ENCODE data around the gene FGD2. TPM values are rescaled to one million over a fixed set of nuclear protein-coding genes. Genes with fewer than 3 reads are reported as not detected.
"Not testable (repeated sequence)": the region's sequence is repeated elsewhere in the genome, so short reads cannot be mapped to it uniquely, and the experiment has no call there.

Gene FGD2
- total RNA-seq, 1 donor: under 0.01 TPM

- peak; percentile 91 for DNase-seq (ENCODE audit: insufficient read length, low spot score, missing footprints)
- peaks cover 4% of the 10 kb centered on the region for H3K27me3 ChIP-seq (ENCODE audit: insufficient read depth, low read length)
Observed at GRCh38 chr6:36986704-36987047, 18.8 kb upstream of the FGD2 start.

DNA sequence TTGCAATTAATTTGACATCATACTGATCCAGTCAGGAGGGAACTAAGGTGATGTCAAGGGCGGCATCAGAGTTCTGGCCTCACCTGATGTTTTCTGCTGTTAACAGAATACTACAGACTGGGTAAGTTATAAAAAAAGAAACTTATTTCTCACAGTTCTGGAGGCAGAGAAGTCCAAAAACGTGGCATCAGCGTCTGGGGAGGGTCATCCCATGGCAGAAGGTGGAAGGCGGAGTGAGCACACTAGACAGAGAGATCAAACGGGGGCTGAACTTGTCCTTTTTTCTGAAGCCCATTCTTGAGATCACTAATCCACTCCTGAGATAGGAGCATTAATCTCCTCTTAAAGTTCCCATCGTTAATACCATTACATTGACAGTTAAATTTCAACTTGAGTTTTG is 16.2 kb upstream of the FGD2 start:
- Histone ChIP-seq H3K4me3 (ENCODE audit: insufficient read depth, low read length) (no peak overlapping the region), H4K20me1 (ENCODE audit: insufficient read depth, low read length) (peaks cover 6% of the 10 kb centered on the region), H3K4me2 (ENCODE audit: insufficient read depth, low read length) (no peak overlapping the region), H3K9me3 (ENCODE audit: low read depth, low read length) (no peaks in the 10 kb centered on the region), H3K4me1 (ENCODE audit: insufficient read depth, low read length) (peaks cover 15% of the 10 kb centered on the region), H3K36me3 (ENCODE audit: insufficient read depth, low read length) (no peaks in the 10 kb centered on the region), H3K27me3 (ENCODE audit: insufficient read depth, low read length) (peaks cover 4% of the 10 kb centered on the region), H3K79me2 (ENCODE audit: insufficient read depth, low read length) (peaks cover 25% of the 10 kb centered on the region), H3K27ac (ENCODE audit: low read depth, low read length) (no peak overlapping the region), H2AFZ (ENCODE audit: low read length) (no peak overlapping the region)
- no peak for TF ChIP-seq CTCF (IDR thresholded peaks at IDR 0.05; ENCODE audit: extremely low read depth, low read depth, low read length)
- no peak for DNase-seq (ENCODE audit: insufficient read length, low spot score, missing footprints)

More at GRCh38 chr6:36986704-36987047, 18.8 kb upstream of the FGD2 start:
- H2AFZ ChIP-seq (ENCODE audit: low read length): peak overlapping the region; percentile 82
- H3K27ac ChIP-seq (ENCODE audit: low read depth, low read length): peak overlapping the region; percentile 89
- peak overlapping the region; percentile 99 for H3K4me3 ChIP-seq (ENCODE audit: insufficient read depth, low read length)
- no peak for TF ChIP-seq CTCF (IDR thresholded peaks at IDR 0.05; ENCODE audit: extremely low read depth, low read depth, low read length)
- peaks cover 51% of the 10 kb centered on the region for H3K79me2 ChIP-seq (ENCODE audit: insufficient read depth, low read length)
- H3K4me2 ChIP-seq (ENCODE audit: insufficient read depth, low read length): peak overlapping the region; percentile 92
- H3K36me3 ChIP-seq (ENCODE audit: insufficient read depth, low read length): no peaks in the 10 kb centered on the region
- no peaks in the 10 kb centered on the region for H3K9me3 ChIP-seq (ENCODE audit: low read depth, low read length)
- H4K20me1 ChIP-seq (ENCODE audit: insufficient read depth, low read length): peaks cover 30% of the 10 kb centered on the region
- peaks cover 30% of the 10 kb centered on the region for H3K4me1 ChIP-seq (ENCODE audit: insufficient read depth, low read length)

GRCh38 chr6:36990401-36990800 is 15.1 kb upstream of the FGD2 start:
- H3K79me2 ChIP-seq (ENCODE audit: insufficient read depth, low read length): peaks cover 13% of the 10 kb centered on the region
- not testable (repeated sequence) for H3K4me2 ChIP-seq (ENCODE audit: insufficient read depth, low read length); H3K27ac ChIP-seq (ENCODE audit: low read depth, low read length); H3K4me1 ChIP-seq (ENCODE audit: insufficient read depth, low read length); H4K20me1 ChIP-seq (ENCODE audit: insufficient read depth, low read length); H2AFZ ChIP-seq (ENCODE audit: low read length); H3K27me3 ChIP-seq (ENCODE audit: insufficient read depth, low read length); H3K4me3 ChIP-seq (ENCODE audit: insufficient read depth, low read length); H3K36me3 ChIP-seq (ENCODE audit: insufficient read depth, low read length); DNase-seq (ENCODE audit: insufficient read length, low spot score, missing footprints); H3K9me3 ChIP-seq (ENCODE audit: low read depth, low read length)

DNA sequence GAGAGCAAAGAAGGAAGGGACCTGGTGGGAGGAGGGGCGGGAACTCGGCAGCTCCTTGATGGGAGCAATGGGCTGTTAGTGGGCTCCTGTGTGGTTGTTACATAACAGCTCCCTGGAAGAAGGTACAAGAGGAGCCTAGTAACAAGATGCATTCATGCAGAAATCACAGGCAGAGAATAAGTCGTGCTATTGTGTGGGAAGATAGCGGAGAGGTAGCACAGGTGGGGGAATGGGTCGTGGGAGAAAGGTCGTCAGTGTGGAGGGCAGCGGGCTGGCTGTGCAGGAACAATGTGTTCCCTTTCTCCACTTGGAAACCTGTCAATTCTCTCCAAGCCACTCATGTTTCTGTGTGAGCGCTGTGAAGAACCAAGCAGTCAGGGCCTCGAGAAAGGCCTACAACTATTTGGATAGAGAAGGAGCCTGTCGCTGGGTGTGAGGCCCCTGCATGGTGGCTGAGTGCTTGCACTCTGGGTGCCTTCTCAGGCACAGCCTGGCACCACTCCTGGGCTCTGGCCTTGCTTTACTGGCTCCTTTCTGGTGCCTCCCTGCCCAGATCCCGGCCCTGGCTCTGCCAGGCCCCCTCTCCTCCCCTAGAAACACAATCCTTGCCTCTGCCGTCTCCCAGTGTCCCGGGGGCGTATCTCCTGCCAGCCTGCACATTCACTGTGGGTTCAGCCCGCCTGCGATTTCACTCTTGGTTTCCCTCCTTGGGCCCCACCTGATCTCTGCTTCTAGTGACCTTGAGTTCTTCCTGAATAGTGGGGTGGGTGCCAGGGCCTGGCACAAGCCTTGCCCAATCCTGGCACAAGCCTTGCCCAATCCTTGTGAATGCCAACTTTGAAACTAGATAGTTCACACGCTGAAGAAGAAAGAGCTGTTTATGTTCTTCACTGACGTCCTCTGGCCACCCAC is 7.4 kb upstream of the FGD2 start:
- H3K9me3 ChIP-seq (ENCODE audit: low read depth, low read length): no peaks in the 10 kb centered on the region
- no peak overlapping the region for H2AFZ ChIP-seq (ENCODE audit: low read length)
- H3K27me3 ChIP-seq (ENCODE audit: insufficient read depth, low read length): peaks cover 10% of the 10 kb centered on the region
- no peak for DNase-seq (ENCODE audit: insufficient read length, low spot score, missing footprints)
- no peaks in the 10 kb centered on the region for H3K4me1 ChIP-seq (ENCODE audit: insufficient read depth, low read length)
- no peaks in the 10 kb centered on the region for H4K20me1 ChIP-seq (ENCODE audit: insufficient read depth, low read length)
- no peaks in the 10 kb centered on the region for H3K79me2 ChIP-seq (ENCODE audit: insufficient read depth, low read length)
- no peaks in the 10 kb centered on the region for H3K36me3 ChIP-seq (ENCODE audit: insufficient read depth, low read length)
- no peak for TF ChIP-seq CTCF (IDR thresholded peaks at IDR 0.05; ENCODE audit: extremely low read depth, low read depth, low read length)
- H3K27ac ChIP-seq (ENCODE audit: low read depth, low read length): no peak overlapping the region
- H3K4me3 ChIP-seq (ENCODE audit: insufficient read depth, low read length): no peak overlapping the region
- no peak overlapping the region for H3K4me2 ChIP-seq (ENCODE audit: insufficient read depth, low read length)
